ENCODE results near the gene SLC5A11. TPM values are rescaled to one million over a fixed set of nuclear protein-coding genes. Genes with fewer than 3 reads are reported as not detected.

Gene SLC5A11
- total and polyA plus RNA-seq, 2 of the 13 experiments (the other 11 are each of a cell fraction or from before 2014, with no cell fraction given): 1.2 to 3.3 TPM

GRCh38 chr16:24845726-24846547 lies at the start of gene SLC5A11 (continued):
- 0 out of 2 replicates have a peak, but pooled peaks have one; percentile 18 for TF ChIP-seq NFYC (CRISPR knock-in tag; IDR thresholded peaks at IDR 0.05)
- 0 out of 2 replicates have a peak, but pooled peaks have one; percentile 16 for TF ChIP-seq NFE2L1 (CRISPR knock-in tag; IDR thresholded peaks at IDR 0.05; ENCODE audit: borderline replicate concordance)
- peak; percentile 46; the same call in 1 of the 2 replicates for TF ChIP-seq PHF8 (CRISPR knock-in tag; IDR thresholded peaks at IDR 0.05)
- TF ChIP-seq GABPB1 (CRISPR knock-in tag; IDR thresholded peaks at IDR 0.05): peak; percentile 47
- TF ChIP-seq GTF3A (CRISPR knock-in tag; conservative IDR thresholded peaks at IDR 0.05): no peak
- no peak for TF ChIP-seq NAIF1 (CRISPR knock-in tag; IDR thresholded peaks at IDR 0.05; ENCODE audit: borderline replicate concordance)
- TF ChIP-seq PCBP1 (IDR thresholded peaks at IDR 0.05; ENCODE audit: borderline replicate concordance, low read depth, low read length): 0 out of 2 replicates have a peak, but pooled peaks have one; percentile 30
- peak; percentile 43; the same call in 1 of the 2 replicates for TF ChIP-seq ZNF512B (CRISPR knock-in tag; IDR thresholded peaks at IDR 0.05; ENCODE audit: borderline replicate concordance)
- TF ChIP-seq ZNF124 (CRISPR knock-in tag; IDR thresholded peaks at IDR 0.05): 0 out of 2 replicates have a peak, but pooled peaks have one; percentile 23
- TF ChIP-seq CEBPB (IDR thresholded peaks at IDR 0.05; ENCODE audit: borderline replicate concordance, low read depth, low read length): peak; percentile 72
- TF ChIP-seq EEA1 (CRISPR knock-in tag; IDR thresholded peaks at IDR 0.05; ENCODE audit: borderline replicate concordance): peak; percentile 81; the same call in 1 of the 2 replicates
- TF ChIP-seq STAG1 (CRISPR knock-in tag; IDR thresholded peaks at IDR 0.05): 0 out of 2 replicates have a peak, but pooled peaks have one; percentile 9
- TF ChIP-seq, protein P1, sequence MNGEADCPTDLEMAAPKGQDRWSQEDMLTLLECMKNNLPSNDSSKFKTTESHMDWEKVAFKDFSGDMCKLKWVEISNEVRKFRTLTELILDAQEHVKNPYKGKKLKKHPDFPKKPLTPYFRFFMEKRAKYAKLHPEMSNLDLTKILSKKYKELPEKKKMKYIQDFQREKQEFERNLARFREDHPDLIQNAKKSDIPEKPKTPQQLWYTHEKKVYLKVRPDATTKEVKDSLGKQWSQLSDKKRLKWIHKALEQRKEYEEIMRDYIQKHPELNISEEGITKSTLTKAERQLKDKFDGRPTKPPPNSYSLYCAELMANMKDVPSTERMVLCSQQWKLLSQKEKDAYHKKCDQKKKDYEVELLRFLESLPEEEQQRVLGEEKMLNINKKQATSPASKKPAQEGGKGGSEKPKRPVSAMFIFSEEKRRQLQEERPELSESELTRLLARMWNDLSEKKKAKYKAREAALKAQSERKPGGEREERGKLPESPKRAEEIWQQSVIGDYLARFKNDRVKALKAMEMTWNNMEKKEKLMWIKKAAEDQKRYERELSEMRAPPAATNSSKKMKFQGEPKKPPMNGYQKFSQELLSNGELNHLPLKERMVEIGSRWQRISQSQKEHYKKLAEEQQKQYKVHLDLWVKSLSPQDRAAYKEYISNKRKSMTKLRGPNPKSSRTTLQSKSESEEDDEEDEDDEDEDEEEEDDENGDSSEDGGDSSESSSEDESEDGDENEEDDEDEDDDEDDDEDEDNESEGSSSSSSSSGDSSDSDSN (CRISPR knock-in tag; IDR thresholded peaks at IDR 0.05): peak; percentile 85
- TF ChIP-seq ZNF232 (CRISPR knock-in tag; IDR thresholded peaks at IDR 0.05; ENCODE audit: borderline replicate concordance): no peak
- peak; percentile 49; the same call in 1 of the 2 replicates for TF ChIP-seq ESRRA (CRISPR knock-in tag; IDR thresholded peaks at IDR 0.05; ENCODE audit: low read depth)
- TF ChIP-seq SETDB1 (CRISPR knock-in tag; IDR thresholded peaks at IDR 0.05; ENCODE audit: borderline replicate concordance): no peak
- TF ChIP-seq ZNF609 (CRISPR knock-in tag; IDR thresholded peaks at IDR 0.05; ENCODE audit: borderline replicate concordance): peak; percentile 47; the same call in 1 of the 2 replicates
- 0 out of 2 replicates have a peak, but pooled peaks have one; percentile 9 for TF ChIP-seq NFE2 (CRISPR knock-in tag; IDR thresholded peaks at IDR 0.05)

All from HepG2 (cell line).